Placental epithelial cell (primary cell): ENCODE data around the gene ZFC3H1. TPM values are rescaled to one million over a fixed set of nuclear protein-coding genes. Genes with fewer than 3 reads are reported as not detected.

Experiments used
- small RNA-seq: library from RNA; depleted of rRNA; stranded (forward); fragments of <200 nt; gene quantifications from one replicate; pipeline ENCODE3, GENCODE V24; 2012
- total RNA-seq: library from RNA; depleted of rRNA; stranded (reverse); fragments of >200 nt; gene quantifications from 2 replicates; pipeline ENCODE4 v1.2.3, GENCODE V29; 2012

ZFC3H1 gene
- 38.1 and 49.1 TPM in 2 replicates for total RNA-seq

DNA sequence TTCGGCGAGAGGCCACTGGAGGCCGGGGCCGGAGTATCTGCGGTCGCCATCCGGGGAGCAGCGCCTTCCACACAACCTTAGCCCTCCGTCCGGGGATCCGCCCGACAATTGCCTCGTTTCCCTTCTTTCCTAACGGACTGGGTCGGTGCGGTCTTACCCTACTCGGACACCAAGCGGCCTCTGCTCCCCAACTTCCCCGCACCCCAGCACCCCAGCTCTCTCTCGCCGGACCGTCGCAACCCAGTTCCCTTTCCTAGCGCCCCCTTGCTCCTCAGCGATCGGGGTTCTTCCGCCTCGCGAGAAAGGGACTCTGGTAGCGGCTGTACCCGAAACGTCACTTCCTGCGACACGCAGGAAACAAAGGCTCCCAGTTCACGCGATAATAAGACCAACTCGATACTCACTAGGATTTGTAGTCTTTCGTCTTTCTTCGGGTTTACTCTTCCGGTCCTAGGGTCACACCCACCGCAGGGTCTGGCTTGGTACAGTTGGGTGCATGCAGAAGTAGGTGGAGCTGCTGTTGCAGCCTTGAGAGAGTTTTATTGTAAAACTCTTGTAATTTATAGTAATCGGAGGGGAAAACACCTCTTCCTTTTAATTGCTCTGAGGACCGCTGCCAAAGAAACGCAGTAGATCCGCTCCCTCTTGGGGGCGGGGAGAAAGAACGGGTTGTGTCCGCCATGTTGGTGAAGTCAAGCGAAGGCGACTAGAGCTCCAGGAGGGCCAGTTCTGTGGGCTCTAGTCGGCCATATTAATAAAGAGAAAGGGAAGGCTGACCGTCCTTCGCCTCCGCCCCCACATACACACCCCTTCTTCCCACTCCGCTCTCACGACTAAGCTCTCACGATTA, at the start of gene ZFC3H1, which contains the start of gene THAP2:
TSS of gene ZFC3H1 (minus strand) at position 288 of the 850 bp plus-strand sequence. CDS start at position 50, 238 bp downstream.
TSS of gene THAP2 (plus strand) at position 741 of the 850 bp plus-strand sequence. CDS start 209 bp downstream, outside the sequence.

DNA sequence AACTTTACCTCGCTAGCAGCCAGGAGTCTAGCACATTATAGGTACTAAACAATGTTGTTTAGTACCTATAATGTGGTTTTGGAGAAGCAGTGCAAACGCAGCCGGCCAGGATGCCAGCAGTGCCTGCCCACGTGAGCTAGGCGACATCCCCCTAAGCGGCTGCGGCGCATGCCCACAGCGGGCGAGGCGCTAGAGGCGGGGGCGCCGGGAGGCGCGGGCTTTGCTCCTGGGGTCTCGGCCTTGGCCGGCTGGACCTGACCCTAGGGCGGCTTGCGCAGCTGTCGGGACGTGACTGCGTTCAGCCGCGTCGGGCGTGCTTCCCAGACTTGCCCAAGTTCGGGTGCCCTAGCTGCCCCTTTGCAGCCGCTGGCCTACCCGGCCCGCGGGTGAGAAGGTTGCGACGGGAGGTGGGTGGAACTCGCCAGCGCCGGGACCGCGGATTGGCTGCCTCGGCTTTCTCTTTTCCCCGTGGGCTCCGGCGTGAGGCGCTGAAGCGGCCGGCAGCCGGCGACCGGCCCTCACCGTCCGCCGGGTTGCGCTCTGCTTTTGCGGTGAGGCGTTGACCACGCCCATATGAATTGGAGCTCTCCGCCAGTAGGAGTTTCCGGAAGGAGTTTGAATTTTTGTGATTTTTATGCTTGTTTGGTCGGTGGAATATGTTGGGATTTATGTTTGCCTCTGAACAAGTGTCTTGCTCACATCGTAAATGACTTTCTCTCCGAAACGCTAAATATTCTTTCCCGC, 22.4 kb upstream of the ZFC3H1 start, which contains the start of gene TMEM19:
TSS of gene TMEM19 (plus strand) at position 169 of the 744 bp plus-strand sequence. CDS start 599 bp downstream, outside the sequence.

Small RNAs within 50 kb of the gene (small RNA-seq; reads per million reads assigned to genes)
- 0.12 reads per million for gene RF00560

Other genes starting within 250 kb of the ZFC3H1 start
- gene LGR5, start 224.1 kb downstream of the ZFC3H1 start, total RNA-seq, result 4.4 and 7.5 TPM in 2 replicates
- 2.8 and 3.1 TPM in 2 replicates for gene THAP2, start 453 bp upstream of the ZFC3H1 start, total RNA-seq
- 21.6 and 47.9 TPM in 2 replicates for gene TMEM19, start 22.2 kb upstream of the ZFC3H1 start, total RNA-seq
- 8.6 and 23.4 TPM in 2 replicates for gene RAB21, start 91.0 kb upstream of the ZFC3H1 start, total RNA-seq
- 11.8 and 19.2 TPM in 2 replicates for gene TBC1D15, start 175.9 kb upstream of the ZFC3H1 start, total RNA-seq